Measurements from ENCODE around the gene VEZF1. TPM values are rescaled to one million over a fixed set of nuclear protein-coding genes. Genes with fewer than 3 reads are reported as not detected.

VEZF1 gene
- total and polyA plus RNA-seq, 2 donors (not counting 1 experiment from before 2014, with no cell fraction given) = 14.7 to 75.9 TPM

DNA sequence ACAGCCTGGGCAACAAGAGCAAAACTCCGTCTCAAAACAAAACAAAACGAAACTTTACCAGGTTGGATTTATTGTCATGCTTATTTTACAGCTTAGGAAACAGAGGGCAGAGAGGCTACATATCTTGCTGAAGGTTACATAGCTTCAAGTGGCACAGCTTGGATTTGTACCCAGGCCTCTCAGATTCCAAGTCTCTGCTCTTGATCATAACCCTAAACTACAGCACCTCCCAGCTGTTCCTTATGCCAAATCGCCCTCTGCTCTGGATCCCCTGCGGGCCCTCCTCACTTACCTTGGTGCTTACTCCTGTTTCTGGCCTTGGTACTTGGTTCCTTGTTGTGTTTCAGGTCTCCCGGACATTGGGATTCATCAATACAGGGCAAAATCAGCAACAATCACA lies 21.2 kb downstream of the VEZF1 start:
- ChIA-PET CTCF (interaction anchor here (1.0 to 1.7 kb wide), 4 partner anchors 14 to 30 kb away, joined by 3 to 4 read pairs (median 3); no protein-coding TSS in a partner anchor), POLR2A (no interaction called here)
- no peak for ATAC-seq (ENCODE audit: low read depth)

DNA sequence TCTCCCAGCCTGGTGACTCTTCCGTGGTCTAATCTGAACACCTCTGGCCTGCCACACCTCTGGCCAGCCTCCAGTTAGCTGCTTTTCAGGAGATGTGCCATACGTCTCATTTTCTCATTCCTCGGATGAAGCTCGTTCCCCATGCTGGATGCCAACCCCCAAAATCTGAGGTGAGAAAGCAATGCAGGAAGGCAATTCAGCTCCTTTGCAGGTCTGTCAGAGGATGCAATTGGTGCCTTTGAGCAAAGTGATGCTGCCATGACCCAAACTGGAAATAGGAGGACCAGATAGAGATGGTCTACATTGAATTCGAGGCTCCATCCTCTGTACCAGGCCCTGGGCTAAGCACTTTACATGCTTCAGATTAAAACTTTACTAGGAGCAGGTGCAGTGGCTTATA lies 21.8 kb downstream of the VEZF1 start:
- no peak overlapping the region for H2AFZ ChIP-seq (ENCODE audit: insufficient read depth, low read depth, low read length, poor library complexity, severe bottlenecking)
- no peak for TF ChIP-seq CTCF (IDR thresholded peaks at IDR 0.05)
- TF ChIP-seq EZH2 (IDR thresholded peaks at IDR 0.05; ENCODE audit: borderline replicate concordance, insufficient read depth, low read depth, low read length, poor library complexity, severe bottlenecking) = no peak

More for the DNA sequence above, 21.2 kb downstream of the VEZF1 start:
- intact Hi-C loops (cut with micrococcal nuclease) = no loop called here
- Histone ChIP-seq H3K9ac (ENCODE audit: low read length) (no peak overlapping the region), H3K79me2 (ENCODE audit: control insufficient read depth, insufficient read depth, low read length) (no peaks in the 10 kb centered on the region), H3K27me3 (replicated peaks in 1 of 4; ENCODE audit: control extremely low read depth in 1 of 4, control insufficient read depth in 3 of 4, insufficient read depth in 4 of 4, low read length in 3 of 4) (peaks cover 0 to 38% (median 7%) of the 10 kb centered on the region in 4 experiments), H3K9me3 (ENCODE audit: control extremely low read depth in 1 of 3, control insufficient read depth in 2 of 3, insufficient read depth in 1 of 3, low read length in 2 of 3) (no peaks in the 10 kb centered on the region), H3K4me1 (ENCODE audit: control insufficient read depth in 2 of 2, insufficient read depth in 2 of 2, low read length in 2 of 2) (no peaks in the 10 kb centered on the region), H4K20me1 (ENCODE audit: control insufficient read depth, insufficient read depth, low read length, poor library complexity, severe bottlenecking) (no peaks in the 10 kb centered on the region), H3K4me3 (ENCODE audit: control extremely low read depth in 1 of 5, extremely low read depth in 1 of 5, insufficient read depth in 1 of 5, low read depth in 2 of 5, low read length in 4 of 5) (no peak overlapping the region), H2AFZ (ENCODE audit: insufficient read depth, low read depth, low read length, poor library complexity, severe bottlenecking) (no peak overlapping the region), H3K27ac (ENCODE audit: low read length in 2 of 2) (no peak overlapping the region), H3K36me3 (replicated peaks in 1 of 2; ENCODE audit: control extremely low read depth in 1 of 2, control insufficient read depth in 1 of 2, extremely low read depth in 1 of 2, insufficient read depth in 2 of 2, low read length in 1 of 2) (no peaks in the 10 kb centered on the region), H3K4me2 (replicated peaks; ENCODE audit: low read depth, low read length, poor library complexity, severe bottlenecking) (no peak overlapping the region)
- Mint-ChIP-seq H3K27ac (no peak overlapping the region), H3K4me3 (no peak overlapping the region), H3K9me3 (ENCODE audit: insufficient read depth) (no peaks in the 10 kb centered on the region), H3K27me3 (peaks cover 43% of the 10 kb centered on the region), H3K4me1 (no peaks in the 10 kb centered on the region)
- no peak for TF ChIP-seq EZH2 (IDR thresholded peaks at IDR 0.05; ENCODE audit: borderline replicate concordance, insufficient read depth, low read depth, low read length, poor library complexity, severe bottlenecking)
- TF ChIP-seq CTCF (IDR thresholded peaks at IDR 0.05) = no peak
- DNase-seq = no peak
- 92% methylated on average over 2 of the region's 5 CpGs for WGBS (ENCODE audit: insufficient coverage)

More for the DNA sequence above, 21.8 kb downstream of the VEZF1 start:
- no peaks in the 10 kb centered on the region for H3K4me1 Mint-ChIP-seq
- intact Hi-C loops (cut with micrococcal nuclease) = no loop called here
- Histone ChIP-seq H3K9ac (ENCODE audit: low read length) (no peak overlapping the region), H4K20me1 (ENCODE audit: control insufficient read depth, insufficient read depth, low read length, poor library complexity, severe bottlenecking) (no peaks in the 10 kb centered on the region), H3K4me3 (ENCODE audit: control extremely low read depth in 1 of 5, extremely low read depth in 1 of 5, insufficient read depth in 1 of 5, low read depth in 2 of 5, low read length in 4 of 5) (no peak overlapping the region), H3K9me3 (ENCODE audit: control extremely low read depth in 1 of 3, control insufficient read depth in 2 of 3, insufficient read depth in 1 of 3, low read length in 2 of 3) (no peaks in the 10 kb centered on the region), H3K27me3 (replicated peaks in 1 of 4; ENCODE audit: control extremely low read depth in 1 of 4, control insufficient read depth in 3 of 4, insufficient read depth in 4 of 4, low read length in 3 of 4) (peaks cover 0 to 38% (median 8%) of the 10 kb centered on the region in 4 experiments), H3K36me3 (replicated peaks in 1 of 2; ENCODE audit: control extremely low read depth in 1 of 2, control insufficient read depth in 1 of 2, extremely low read depth in 1 of 2, insufficient read depth in 2 of 2, low read length in 1 of 2) (no peaks in the 10 kb centered on the region), H3K4me1 (ENCODE audit: control insufficient read depth in 2 of 2, insufficient read depth in 2 of 2, low read length in 2 of 2) (no peaks in the 10 kb centered on the region), H3K27ac (ENCODE audit: low read length in 2 of 2) (no peak overlapping the region), H3K4me2 (replicated peaks; ENCODE audit: low read depth, low read length, poor library complexity, severe bottlenecking) (no peak overlapping the region), H3K79me2 (ENCODE audit: control insufficient read depth, insufficient read depth, low read length) (no peaks in the 10 kb centered on the region)
- no peaks in the 10 kb centered on the region for H3K9me3 Mint-ChIP-seq (ENCODE audit: insufficient read depth)
- ATAC-seq (ENCODE audit: low read depth) = no peak
- no peak for DNase-seq
- no peak overlapping the region for H3K4me3 Mint-ChIP-seq
- POLR2A ChIA-PET = no interaction called here
- H3K27ac Mint-ChIP-seq = no peak overlapping the region
- H3K27me3 Mint-ChIP-seq = peaks cover 45% of the 10 kb centered on the region
- CTCF ChIA-PET = interaction anchor here (1.0 to 1.7 kb wide), 5 partner anchors 15 to 31 kb away, joined by 3 to 4 read pairs (median 3); no protein-coding TSS in a partner anchor
- 97% methylated on average over 5 of the region's 5 CpGs for WGBS (ENCODE audit: insufficient coverage)

All from B cell (primary cell).